Measurements from ENCODE around the gene BAK1. TPM values are rescaled to one million over a fixed set of nuclear protein-coding genes. Genes with fewer than 3 reads are reported as not detected.
"Not testable (repeated sequence)": the region's sequence is repeated elsewhere in the genome, so short reads cannot be mapped to it uniquely, and the experiment has no call there.

BAK1 gene
- total RNA-seq, 4 donors from 2014 or later, result 6.9 to 22.7 (median 10.9) TPM

DNA sequence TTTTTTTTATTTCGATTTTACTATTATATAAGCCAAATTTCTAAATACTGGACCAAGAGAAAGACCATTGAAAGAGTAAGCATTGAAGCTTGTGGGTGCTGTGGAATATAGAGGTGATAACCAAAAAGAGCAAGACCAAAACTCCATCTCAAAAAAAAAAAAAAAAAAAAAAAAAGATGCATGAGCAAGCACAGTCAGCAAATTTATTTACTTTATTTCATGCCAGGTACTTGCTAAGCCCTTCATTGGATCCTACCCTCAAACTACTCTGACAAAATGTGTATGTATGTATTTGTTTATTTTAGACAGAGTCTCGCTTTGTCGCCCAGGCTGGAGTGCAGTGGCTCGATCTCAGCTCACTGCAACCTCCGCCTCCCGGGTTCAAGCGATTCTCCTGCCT, 27.8 kb downstream of the BAK1 start:
- DNase-seq (ENCODE audit: low spot score) (no peak), ATAC-seq (ENCODE audit: low FRiP score) (no peak)
- TF ChIP-seq, protein P1, sequence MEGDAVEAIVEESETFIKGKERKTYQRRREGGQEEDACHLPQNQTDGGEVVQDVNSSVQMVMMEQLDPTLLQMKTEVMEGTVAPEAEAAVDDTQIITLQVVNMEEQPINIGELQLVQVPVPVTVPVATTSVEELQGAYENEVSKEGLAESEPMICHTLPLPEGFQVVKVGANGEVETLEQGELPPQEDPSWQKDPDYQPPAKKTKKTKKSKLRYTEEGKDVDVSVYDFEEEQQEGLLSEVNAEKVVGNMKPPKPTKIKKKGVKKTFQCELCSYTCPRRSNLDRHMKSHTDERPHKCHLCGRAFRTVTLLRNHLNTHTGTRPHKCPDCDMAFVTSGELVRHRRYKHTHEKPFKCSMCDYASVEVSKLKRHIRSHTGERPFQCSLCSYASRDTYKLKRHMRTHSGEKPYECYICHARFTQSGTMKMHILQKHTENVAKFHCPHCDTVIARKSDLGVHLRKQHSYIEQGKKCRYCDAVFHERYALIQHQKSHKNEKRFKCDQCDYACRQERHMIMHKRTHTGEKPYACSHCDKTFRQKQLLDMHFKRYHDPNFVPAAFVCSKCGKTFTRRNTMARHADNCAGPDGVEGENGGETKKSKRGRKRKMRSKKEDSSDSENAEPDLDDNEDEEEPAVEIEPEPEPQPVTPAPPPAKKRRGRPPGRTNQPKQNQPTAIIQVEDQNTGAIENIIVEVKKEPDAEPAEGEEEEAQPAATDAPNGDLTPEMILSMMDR (IDR thresholded peaks at IDR 0.05), result no peak

DNA sequence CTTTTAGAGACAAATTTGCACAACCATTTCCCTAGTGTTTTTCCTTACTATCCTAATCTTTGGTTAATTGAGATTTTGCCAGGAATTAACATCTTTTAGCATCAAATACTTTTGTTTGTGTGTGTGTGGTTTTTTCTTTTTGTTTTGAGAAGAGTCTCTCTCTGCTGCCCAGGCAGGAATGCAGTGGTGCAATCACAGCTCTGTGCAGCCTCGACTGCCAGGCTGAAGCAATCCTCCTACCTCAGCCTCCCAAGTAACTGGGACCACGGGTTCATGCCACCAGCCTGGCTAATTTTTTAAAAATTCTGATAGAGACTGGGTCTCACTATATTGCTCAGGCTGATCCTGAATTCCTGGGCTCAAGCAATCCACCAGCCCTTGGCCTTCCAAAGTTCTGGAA, 28.5 kb downstream of the BAK1 start:
- no peak for DNase-seq (ENCODE audit: low spot score)
- TF ChIP-seq, protein P1 (IDR thresholded peaks at IDR 0.05), result no peak
- no peak for ATAC-seq (ENCODE audit: low FRiP score)

DNA sequence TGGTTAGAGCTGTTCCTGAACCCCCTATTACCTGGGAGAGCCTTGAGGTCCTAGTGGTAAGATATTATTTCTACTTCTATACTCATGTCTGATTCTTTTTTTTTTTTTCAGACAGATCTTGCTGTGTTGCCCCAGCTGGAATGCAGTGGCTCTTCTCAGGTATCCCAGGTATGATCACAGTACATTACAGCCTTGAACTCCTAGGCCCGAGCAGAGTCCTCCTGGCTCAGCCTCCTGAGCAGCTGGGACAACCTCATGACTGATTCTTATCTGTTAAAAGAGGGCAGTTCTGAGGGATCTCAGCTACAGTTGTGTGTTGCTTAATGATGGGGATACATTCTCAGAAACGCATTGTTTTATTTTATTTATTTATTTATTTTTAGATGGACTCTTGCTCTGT, 30.2 kb downstream of the BAK1 start:
- ATAC-seq (ENCODE audit: low FRiP score) (no peak), DNase-seq (ENCODE audit: low spot score) (no peak)
- TF ChIP-seq, protein P1 (IDR thresholded peaks at IDR 0.05), result no peak

DNA sequence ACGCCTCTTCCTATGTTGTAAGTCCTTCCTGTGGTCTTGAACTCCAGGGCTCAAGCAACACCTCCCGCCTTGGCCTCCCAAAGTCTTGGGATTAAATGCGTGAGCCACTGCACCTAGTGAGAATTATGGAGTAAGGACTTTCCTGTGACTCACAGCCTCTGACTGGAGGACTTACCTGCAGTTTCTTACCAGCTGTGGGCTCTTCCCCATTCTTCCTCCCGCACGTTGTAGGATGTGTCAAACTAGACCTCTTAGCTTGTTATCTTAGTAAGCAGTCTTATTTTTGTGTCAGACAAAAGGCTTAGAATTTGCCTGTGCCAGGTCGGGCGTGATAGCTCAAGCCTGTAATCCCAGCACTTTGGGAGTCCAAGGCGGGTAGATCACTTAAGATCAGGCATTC, 30.9 kb downstream of the BAK1 start:
- ATAC-seq (ENCODE audit: low FRiP score) (no peak), DNase-seq (ENCODE audit: low spot score) (no peak)
- TF ChIP-seq, protein P1 (IDR thresholded peaks at IDR 0.05), result no peak

DNA sequence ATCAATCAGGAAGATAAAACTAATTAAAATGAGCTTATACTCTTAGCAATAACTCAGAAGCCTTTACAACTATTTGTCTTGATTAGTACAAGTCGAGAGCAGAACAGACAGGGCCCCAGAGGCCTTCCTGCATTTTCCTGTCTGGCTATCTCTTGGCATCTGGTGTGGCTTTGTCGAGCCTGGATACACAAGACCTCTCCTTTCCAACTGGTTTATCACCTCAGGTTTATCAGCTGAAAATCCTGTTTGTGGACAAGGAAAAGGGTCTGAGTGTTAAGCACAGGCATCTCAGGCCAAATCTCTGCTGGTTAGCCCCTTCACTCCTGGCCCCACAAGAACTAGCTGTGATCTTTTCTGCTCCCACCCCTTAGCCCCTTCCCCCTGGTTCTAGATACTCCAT, 32.6 kb downstream of the BAK1 start:
- no peak for ATAC-seq (ENCODE audit: low FRiP score)
- TF ChIP-seq, protein P1 (IDR thresholded peaks at IDR 0.05), result no peak
- no peak for DNase-seq (ENCODE audit: low spot score)

DNA sequence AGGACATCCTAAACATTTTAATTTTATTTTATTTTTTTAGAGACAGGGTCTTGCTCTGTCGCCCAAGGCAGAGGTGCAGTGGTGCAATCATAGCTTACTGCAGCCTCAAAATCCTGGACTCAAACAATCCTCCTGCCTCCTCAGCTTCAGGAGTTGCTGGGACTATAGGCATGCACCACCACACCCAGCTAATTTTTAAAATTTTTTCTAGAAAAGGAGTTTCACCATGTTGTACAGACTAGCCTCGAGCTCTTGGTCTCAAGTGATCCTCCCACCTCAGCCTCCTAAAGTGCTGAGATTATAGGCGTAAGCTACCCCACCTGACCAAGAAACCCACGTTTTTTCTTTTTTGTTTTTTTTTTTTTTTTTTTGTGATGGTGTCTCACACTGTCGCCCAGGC, 33.3 kb downstream of the BAK1 start:
- TF ChIP-seq, protein P1 (IDR thresholded peaks at IDR 0.05), result no peak

DNA sequence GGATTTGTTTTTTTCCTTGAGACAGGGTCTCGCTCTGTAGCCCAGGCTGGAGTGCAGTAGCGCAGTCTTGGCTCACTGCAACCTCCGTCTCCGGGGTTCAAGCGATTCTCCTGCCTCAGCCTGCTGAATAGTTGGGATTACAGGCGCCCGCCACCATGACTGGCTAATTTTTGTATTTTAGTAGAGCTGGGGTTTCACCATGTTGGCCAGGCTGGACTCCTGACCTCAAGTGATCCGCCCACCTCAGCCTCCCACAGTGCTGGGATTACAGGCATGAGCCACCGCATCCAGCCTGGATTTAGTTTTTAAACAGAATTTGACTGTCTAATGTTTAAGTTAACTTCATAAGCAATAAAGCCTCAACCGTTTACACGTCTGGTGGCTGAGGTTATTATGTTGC, 34.8 kb downstream of the BAK1 start:
- ATAC-seq (ENCODE audit: low FRiP score); DNase-seq (ENCODE audit: low spot score): not testable (repeated sequence)

More for the DNA sequence above, 33.3 kb downstream of the BAK1 start:
- no peak for DNase-seq (ENCODE audit: low spot score)
- no peak for ATAC-seq (ENCODE audit: low FRiP score)

DNA sequence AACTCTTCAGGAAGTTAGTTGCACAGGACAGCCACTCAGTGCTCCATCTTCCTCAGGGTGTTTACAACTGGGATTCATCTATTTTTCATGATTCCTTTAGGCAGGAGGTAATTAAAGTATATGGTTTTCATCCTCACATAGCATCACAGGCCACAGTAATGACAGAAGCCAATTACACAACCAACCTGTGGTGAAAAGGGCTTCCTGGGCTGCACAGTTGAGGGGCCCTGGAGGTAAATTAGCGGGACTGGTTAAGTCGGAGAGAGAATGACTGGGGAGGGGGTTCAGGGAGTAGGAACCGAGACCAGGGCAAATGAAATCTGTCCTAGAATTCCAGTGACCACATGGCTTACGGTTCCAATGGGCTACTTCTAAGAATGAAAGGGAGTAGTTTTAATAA, 37.0 kb downstream of the BAK1 start:
- TF ChIP-seq, protein P1 (IDR thresholded peaks at IDR 0.05), result no peak
- ATAC-seq (ENCODE audit: low FRiP score), result no peak
- no peak for DNase-seq (ENCODE audit: low spot score)

Data from omental fat pad (tissue), 4 donors.